Fibroblast of skin of scalp (primary cell): ENCODE measurements around the gene RAPGEF1.
A peak's percentile ranks its signal among the peaks of the same experiment; 100 is the strongest.
"Not testable (repeated sequence)": the region's sequence is repeated elsewhere in the genome, so short reads cannot be mapped to it uniquely, and the experiment has no call there.

Source experiments
- DNase-seq: peaks from one replicate; pipeline ENCODE4 v3.0.0-alpha.2; 2013

RAPGEF1 gene

DNA sequence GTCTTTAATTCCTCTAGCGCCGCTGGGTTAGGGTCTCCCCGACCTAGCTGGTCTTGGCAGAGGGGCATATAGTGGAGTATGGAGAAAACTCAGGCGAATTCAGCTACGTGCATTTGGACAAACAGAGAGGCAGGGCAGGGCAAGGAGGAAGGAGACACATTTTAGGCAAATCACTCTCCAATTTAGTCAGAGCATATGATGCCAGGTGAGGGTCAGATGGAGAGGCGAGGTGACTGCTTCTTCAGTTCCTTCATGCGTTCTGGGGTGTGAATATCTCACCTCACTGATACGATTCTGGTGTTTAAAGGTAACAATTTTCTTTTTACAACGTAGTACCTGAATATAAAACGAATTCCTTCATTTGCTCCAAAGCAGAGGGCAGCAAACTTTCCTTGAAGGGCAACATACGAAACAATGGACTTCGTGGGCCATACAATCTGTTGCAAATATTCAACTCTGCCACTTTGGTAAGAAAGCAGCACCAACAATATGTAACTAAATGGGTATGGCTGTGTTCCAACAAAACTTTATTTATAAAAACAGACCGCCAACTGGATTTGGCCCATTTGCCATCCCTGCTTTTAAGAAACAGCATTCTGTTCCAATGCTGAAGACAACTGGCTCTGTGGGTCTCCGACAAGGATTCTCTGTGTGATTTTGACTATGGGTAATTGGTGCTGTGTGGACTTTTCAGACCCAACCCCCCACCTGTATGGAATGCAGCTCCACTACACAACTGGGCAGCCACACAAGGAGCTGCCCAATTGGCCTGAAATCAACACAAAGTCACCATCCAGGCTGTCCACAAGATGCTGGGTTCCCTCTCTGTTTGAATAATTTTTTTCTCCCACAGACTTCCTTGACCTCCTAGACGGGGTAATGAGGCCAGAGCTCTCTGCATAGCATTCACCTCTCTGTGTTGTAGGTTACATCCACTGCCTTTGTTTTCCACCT lies 53.8 kb downstream of the RAPGEF1 start:
- no peak for DNase-seq

DNA sequence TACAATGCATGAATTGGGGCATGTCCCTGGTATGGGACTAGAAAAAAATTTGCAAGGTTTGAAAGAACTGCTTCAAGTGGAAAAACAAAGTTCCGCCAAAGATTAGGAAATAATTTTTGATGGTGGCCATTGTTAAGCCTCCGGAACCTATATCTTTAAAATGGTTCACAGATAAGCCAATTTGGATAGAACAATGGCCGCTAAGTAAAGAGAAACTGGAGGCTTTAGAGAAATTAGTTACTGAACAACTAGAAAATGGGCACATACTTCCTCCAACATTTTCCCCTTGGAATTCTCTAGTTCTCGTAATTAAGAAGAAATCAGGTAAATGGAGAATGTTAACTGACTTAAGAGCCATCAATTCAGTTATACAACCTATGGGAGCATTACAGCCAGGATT lies 56.8 kb downstream of the RAPGEF1 start:
- DNase-seq: not testable (repeated sequence)

DNA sequence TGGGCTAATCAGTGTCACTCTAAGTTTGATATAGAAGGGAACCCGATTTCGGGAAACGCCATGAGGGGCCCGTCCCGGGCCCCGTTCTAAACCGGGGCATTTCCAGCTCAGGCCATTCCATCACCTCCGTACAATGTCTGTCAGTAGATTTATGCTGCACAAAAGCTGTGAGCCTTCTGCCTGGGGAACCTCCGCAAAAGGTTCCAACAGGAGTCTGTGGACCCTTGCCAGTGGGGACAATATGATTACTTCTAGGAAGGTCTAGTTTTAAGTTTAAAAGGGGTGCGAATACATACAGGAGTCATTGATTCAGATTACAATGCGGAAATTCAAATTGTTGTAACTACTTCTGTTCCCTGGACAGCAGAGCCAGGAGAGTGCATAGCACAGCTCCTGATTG lies 57.6 kb downstream of the RAPGEF1 start:
- no peak for DNase-seq

DNA sequence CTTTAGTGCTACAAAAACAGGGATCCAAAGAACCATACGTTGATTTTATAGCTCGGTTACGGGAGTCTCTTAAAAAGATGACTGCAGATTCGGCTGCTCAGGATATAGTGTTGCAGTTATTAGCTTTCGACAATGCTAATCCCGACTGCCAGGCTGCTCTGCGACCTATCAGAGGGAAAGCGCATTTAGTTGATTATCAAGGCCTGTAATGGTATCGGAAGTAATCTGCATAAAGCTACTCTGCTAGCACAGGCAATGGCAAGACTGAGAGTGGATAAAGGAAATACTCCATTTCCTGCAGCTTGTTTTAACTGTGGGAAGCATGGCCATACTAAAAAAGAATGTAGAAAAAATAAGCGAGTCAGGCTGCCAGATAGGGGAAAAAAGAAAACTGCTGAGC lies 58.0 kb downstream of the RAPGEF1 start:
- not testable (repeated sequence) for DNase-seq

DNA sequence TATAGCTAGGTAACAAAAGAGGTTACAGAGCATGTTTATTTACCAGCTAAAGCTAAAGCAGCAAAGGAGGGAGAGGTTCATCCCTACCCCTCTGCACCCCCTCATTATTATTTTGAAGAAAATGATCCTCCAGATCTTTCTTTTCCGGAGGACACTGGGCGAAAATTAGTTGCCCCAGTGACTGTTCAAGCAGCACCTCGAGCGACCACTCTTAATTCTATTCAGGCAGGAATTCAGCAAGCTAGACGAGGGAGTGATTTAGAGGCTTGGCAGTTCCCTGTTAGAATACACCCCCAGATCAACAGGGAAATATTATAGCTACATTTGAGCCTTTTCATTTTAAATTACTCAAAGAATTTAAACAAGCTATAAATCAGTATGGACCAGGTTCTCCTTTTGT lies 58.8 kb downstream of the RAPGEF1 start:
- not testable (repeated sequence) for DNase-seq

DNA sequence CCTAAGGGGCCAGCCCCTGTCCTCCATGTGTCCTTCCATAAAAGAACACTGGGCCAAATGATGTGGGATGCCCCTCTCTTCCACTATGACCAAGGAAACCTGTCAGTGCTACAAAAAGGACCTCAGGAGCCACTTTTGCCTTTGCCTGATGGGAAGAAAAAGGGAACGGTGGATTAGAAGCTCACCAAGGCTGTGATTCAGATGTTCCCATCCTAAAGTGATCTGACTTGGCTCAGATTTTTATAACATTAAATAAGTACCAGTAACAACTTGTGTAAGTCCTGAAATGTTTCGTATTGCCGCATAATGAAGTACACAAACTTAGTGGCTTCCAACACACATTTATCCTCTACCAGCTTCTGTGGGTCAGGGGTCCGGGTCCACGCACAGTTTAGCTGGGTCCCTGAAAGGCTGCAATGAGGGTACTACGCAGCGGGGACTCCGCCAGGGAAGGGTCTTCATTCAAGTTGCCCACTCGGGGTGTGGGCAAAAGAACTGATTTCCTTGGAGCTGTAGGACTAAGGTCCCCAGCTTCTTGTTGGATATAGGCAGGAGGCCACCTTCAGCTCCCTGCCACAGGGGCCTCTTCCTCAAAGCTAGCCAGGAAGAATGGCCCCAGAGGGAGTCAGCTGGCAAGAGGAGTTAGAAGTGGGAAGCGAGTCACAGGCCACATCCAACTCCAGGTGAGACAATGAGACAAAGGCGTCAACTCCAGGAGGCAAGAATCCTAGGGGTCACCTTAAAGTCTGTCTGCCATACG lies 60.4 kb downstream of the RAPGEF1 start:
- no peak for DNase-seq

DNA sequence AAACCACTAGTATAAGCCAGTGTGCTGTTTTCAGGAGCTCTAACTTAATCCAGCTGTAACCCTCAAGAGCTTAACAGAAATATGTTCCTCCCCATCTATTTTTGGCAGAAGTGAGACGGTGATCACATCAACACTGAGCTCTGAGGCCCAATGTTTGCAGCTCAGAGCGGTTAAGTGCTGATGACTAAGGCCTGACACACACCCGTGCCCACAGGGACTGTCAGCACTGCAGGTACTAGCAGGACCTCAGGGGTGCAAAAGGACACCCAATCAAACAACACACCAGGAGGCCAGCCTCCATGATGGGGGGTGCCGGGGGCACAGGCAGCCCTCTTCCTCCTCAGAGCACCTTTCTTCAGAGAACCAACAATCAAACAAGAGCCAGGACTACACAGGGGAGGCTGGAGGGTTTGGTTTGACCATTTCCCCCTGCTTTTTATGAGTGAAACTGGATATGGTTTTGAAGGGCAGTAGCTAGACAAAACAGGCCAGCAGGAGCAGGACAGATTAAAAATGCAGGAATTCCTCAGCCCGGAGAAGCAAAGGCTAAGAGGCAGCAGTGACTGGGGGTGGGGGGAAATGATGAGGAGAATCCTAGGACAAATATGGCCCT lies 61.3 kb downstream of the RAPGEF1 start:
- DNase-seq: peak; percentile 96

DNA sequence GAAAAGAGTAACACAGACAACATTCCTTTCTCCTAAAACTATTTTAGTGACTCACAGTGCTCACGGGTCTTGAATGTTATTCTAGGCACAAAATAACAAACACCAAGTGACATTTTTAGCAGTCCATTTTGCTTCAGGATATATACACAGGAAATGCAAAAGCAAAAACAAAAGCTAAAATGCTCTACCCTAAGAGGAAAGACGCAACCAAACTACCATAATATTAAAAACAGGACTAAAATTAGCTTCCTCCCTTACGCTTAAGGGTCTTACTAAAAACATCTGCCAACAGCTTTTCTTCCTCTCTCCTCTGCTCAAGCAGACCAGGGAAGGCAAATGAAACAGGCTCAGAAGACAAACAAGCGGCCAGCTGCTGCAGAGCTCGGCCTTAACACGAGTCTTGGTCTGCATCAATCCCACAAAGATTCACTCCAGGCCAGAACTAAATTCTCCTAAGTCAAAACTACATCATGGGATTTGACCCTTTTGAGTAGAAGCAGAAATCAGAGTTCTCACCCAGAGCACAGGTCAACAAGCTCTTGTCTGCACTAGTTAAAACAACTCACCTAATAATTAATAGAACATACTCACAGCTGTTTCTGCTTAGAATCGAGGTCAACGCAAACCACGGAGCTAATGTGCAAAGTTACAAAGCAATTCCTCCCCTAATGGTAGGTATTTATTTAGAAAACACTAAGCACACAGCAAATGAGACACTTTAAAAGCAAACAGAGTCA lies 62.3 kb downstream of the RAPGEF1 start:
- peak; percentile 80 for DNase-seq

DNA sequence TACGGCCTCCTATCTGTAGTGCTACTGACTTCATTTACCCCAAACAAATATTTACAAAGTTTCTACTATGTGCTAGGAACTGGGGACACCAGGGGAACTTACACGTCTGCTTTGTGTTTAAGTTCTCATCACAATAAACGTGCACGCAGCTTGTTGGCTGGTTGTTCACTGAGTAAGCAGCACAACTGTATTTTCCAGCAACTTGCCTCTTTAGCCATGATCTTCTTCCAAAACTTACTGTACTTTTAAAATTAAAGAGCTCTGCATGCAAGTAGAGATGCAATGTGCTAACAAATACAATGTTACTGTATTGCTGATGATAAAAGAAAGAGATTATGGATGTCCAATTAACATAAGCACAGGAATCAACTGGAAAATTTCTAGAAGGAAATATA lies 62.8 kb downstream of the RAPGEF1 start:
- DNase-seq: peak; percentile 31

DNA sequence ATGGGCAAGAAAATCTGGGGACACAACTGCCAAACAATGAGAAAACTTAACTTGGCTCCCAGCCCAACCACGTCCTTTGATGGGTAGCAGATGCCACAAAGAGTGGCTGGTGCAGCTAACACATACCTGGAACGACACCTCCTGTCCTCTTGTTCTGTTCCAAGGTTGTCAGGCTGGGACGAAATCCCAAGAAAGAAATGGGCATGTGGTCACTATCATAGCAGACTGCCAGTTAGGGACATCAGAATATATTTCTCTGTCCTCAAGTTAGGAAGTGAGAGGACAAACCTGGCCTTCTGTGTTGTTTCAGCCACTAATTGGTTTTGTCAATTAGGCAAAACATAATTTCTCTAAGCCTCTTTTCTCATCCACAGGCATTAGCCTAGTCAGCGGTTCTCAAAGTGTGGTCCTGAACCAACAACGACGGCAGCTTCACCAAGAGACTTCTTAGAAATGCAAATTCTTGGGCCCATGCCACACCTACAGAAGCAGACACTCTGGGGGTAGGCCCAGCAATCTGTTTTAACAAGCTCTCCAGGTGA lies 63.4 kb downstream of the RAPGEF1 start:
- no peak for DNase-seq

DNA sequence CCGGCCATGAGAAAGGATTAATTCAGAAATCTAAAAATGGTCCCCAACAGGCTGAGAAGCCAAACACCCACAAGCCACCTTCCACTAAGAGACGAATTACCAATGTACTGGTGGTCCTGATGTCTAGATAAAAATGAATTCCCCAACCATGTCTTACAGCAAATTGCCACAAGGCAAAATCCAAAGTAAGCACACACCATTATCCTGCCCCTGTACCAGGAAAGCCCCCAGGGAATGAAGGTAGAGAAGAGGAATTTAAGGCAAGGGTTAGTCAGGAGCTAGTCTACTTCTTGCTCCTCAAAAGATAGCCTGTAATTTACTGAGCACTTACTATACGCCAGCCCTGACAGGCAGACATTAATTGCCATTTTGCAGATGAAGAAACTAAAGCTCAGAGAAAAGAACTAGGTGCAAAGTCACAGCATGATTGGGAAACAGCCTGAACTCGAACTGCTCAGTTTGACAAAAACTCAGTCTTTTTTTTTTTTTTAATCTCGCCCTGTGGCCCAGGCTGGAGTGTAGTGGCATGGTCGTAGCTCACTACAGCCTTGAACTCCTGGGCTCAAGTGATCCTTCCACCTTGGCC lies 64.3 kb downstream of the RAPGEF1 start:
- DNase-seq: no peak

DNA sequence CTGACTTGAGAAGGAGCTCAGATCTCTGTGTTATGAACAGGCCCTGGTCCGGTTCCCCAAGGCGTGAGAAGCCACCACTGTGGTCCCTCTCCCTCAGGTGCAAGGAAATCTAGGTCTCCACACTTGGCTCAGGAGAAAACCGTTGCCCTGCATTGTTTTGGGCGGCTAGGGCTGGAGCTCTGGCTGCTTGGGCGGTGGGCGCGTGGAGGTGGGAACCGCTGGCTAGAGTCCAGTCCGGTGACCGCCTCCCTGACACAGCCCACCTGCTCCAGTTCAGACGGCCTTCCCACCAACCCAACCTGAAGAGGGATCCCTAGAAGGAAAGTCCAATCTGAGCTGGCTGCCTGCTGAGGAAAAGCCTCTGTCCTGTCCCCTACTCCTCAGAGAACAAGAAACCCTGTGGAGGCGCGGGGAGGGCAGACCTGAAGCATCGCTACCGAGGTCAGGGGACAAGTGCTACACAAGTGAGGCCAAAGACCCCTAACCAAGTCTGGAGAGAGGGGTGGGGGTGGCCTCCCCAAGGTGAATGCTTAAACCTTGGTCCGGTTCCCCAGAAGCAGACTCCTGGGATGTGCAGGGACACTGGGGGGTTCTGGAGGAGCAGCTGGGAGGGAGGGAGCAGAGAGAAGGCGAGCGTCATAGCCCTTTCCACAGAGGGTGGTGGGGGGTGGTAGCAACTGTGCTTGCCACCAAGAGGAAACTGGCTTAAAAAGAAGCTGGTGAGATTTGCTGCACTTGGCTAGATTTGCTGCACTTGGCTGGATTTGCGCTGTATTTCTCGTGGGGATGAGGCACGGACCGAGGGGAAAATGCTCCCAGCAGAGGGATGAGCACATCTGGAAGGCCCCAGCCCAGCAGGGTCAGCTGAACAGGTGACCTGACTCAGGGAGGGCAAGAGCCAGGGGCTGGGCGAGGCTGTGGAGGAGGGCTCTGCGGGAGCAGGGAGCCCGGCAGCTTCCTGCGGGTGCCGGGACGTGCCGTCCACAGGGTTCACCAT lies 65.2 kb downstream of the RAPGEF1 start:
- DNase-seq: no peak

DNA sequence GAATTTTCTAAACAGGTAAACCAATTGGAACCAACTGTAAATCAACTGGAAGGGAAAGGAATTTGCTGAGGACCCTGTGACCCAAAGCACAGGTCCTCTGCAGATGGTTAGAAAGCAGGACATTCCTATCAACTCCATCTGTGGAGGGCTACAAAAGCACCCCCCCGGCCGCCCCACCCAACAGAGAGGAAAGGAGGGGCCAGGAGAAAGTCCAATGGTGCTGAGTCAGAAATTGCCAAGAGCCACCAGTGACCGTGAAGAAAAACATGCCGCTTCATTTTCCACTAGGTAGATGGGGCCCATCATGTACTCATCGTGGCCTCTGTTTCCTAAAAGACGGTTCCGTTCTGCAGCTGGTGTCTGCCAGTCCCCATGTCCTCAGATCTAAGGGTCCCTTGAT lies 66.3 kb downstream of the RAPGEF1 start:
- DNase-seq: no peak

DNA sequence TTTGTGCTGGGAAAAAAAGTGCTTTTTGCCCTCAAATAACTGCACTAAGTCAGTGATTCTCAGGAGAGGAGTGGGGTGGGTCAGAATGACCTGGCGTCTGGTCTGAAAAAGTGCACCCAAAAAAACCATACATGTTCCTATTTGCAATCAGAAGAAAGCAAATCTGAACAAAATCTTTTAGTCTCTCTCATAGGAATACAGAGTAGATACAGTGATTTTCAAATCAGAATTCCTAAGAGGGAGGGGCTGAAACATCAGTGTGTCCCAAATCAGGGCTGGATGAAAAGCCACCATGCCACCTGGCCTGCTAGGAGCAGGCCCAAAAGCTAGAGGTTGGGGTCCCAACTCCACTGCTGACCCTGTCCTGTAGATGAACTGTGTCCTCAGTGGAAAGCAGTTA lies 66.8 kb downstream of the RAPGEF1 start:
- no peak for DNase-seq

DNA sequence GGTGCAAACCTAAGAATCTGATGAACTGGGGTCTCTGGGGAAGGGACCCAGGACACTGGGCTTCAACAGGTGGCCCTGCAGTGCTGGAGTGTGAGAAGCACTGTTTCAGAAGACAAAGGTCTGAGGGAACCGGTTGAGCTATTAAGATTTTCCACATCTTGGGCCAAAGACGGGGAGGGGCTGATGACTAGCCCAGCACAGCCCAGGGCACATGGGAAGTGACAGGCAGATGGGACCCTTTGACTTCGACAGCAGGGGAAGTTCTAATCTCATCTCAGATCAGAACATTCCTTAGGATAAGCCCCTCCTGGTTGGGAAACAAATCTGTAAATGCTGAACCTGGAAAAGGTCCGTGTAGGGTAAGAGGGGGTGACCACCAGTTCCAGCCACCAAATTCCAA lies 67.4 kb downstream of the RAPGEF1 start:
- no peak for DNase-seq

DNA sequence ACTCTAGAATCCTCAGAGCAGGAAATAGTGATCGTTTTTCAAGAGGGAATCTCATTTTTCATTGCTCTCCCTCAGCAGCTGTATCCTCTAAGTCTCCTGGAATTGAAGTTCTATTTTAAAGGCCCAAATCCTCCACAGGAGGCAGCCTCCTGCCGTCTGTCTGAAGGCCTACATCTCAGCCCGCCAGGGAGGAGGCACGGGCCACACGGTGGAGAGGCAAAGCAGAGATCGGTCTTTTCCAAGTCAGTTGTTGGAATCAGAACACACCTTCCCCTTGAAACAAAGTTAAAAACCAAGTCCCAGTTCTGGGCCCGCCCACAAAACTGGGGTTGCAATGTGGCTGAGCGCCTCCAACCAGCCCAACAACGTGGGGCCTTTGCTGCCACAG lies 68.7 kb downstream of the RAPGEF1 start:
- no peak for DNase-seq

DNA sequence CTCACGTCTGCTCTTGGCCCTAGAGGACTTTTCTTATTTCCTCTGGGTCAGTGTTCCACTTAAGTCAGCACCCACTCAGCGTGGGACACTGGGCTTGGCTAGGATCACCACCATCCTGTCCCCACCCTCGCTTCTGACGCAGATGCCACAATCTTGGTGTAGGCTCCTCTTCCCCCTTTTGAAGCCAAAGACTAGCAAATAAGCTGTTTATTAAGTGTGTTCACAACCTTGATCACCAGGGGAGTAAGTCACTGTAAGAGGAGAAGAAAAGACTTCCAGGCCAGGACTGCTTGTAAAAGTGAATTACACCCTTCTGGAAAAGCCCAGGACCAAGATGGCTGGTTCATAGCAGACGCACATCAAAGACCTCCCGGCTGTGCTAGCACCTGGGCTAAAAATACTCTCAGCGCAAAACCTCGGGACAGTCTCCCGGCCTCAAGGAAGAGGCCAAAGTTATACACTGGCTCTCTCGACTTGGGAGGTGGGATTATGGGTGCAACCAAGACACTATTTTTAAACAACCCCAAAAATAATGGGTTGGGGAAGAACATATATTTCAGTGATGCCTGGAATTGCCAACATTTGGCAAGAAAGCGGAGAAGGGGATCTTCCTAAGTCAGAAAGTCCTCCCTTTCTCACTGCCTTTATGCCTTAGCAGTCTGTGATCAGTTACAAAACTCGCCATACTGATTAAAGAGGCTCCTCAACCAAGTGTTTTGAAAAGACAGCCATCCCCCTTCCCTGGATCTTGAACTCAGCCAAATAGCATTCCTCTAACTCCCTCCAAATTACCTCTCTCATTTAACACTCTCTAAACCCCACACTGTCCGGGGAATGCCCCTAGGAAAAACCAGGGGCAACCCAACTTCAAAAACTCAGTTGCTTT lies 69.4 kb downstream of the RAPGEF1 start:
- no peak for DNase-seq

DNA sequence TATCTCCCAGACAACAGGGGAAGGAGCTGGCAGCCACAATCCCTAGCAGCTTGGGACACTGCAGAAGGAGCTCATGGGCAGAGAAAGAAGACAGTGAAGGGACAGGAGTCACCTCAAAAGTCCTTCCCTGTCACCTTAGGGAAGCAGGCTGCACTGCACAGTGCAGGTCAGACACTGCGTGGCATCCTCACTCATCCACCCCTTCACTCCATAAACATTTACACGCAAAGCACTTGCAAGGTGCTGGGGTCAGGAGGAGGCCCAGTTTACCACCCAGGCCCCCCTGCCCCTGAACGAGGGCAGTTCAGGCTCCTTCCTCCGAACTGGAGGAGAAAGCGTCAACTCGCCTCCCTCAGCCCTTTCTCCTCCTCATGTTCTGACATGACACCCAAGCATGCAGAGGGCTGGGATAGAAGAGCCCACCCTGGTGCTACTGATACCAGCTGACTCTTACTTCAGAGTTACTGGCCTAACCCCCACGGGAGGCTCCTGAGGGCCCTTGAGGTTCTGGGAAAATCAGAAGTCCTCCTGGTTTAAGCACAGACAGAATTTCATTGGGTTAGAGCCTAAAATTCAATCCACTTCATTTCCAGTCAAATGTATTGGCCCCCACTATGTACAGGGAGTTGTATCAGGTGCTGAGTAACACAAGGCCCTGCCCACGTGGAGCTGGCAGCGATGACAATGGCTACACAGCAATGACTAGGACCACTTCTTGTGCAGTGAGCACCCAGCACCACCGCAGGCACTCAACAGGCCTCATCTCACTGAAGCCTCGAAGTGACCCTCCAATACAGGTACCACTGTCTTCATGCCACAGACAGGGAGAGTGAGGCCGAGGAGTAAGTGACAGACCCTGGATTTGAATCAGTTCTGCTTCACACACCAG lies 70.4 kb downstream of the RAPGEF1 start:
- no peak for DNase-seq
